22Rv1 (cell line): ENCODE measurements around the gene GRIA2.

ENCODE experiments used
- CTCF ChIP-seq: fragments of 450-650 bp; IDR thresholded peaks from 2 replicates; pipeline ENCODE4 v1.5.1; 2017; ENCODE audit warnings: mild to moderate bottlenecking
- ZFX ChIP-seq: fragments of 450-650 bp; IDR thresholded peaks from 2 replicates; pipeline ENCODE4 v1.6.1; 2017; ENCODE audit warnings: antibody characterized with exemption, borderline replicate concordance

GRCh38 chr4:157314906-157315305 is 94.4 kb downstream of the GRIA2 start:
- no peak for TF ChIP-seq CTCF
- no peak for TF ChIP-seq ZFX
